ENCODE results near the gene ATF5. TPM values are rescaled to one million over a fixed set of nuclear protein-coding genes. Genes with fewer than 3 reads are reported as not detected.
A peak's percentile ranks its signal among the peaks of the same experiment; 100 is the strongest.

Gene ATF5
- total and polyA plus RNA-seq, 2 of the 8 experiments (the other 6 are each of a cell fraction or from before 2014, with no cell fraction given) = 6.2 to 13.1 TPM

GRCh38 chr19:49939721-49940481 lies 10.9 kb downstream of the ATF5 start:
- no peak overlapping the region for H2AK5ac ChIP-seq (ENCODE audit: low read depth, low read length)
- no peak overlapping the region for H3K18ac ChIP-seq (ENCODE audit: extremely low read depth, low read length)
- FAIRE-seq (no peak), DNase-seq (ENCODE audit: low read depth in 1 of 2, low spot score in 2 of 2) (no peak)
- H3K79me2 ChIP-seq (ENCODE audit: control insufficient read depth in 1 of 2, insufficient read depth in 2 of 2, low read length in 2 of 2) = no peaks in the 10 kb centered on the region
- H3K79me1 ChIP-seq (ENCODE audit: low read depth, low read length) = no peaks in the 10 kb centered on the region
- no peaks in the 10 kb centered on the region; a peak in 1 of 7 replicates for H3K4me1 ChIP-seq (replicated peaks in 1 of 4; ENCODE audit: control insufficient read depth in 3 of 4, insufficient read depth in 4 of 4, low read length in 3 of 4)
- no peak overlapping the region for H3K27ac ChIP-seq (ENCODE audit: low read depth, low read length)
- ChIA-PET CTCF (ENCODE audit: partially characterized antibody) (interaction anchor here (0.6 to 10.3 kb wide), 7 partner anchors 12 to 866 kb away, joined by 3 to 231 read pairs (median 5); no protein-coding TSS in a partner anchor), POLR2A (ENCODE audit: partially characterized antibody) (interaction anchor here (0.6 to 4.2 kb wide), 3 partner anchors 10 to 12 kb away, joined by 3 to 21 read pairs (median 5); partner anchors contain the start of genes ATF5 and NUP62)
- no peak overlapping the region for H2AFZ ChIP-seq (ENCODE audit: low read length)
- H3K27me3 ChIP-seq (replicated peaks in 1 of 4; ENCODE audit: control insufficient read depth in 3 of 4, extremely low read depth in 1 of 4, insufficient read depth in 3 of 4, low read length in 3 of 4) = no peaks in the 10 kb centered on the region
- H4K5ac ChIP-seq (ENCODE audit: insufficient read length, low read depth, low read length) = no peak overlapping the region
- H3K9me3 ChIP-seq (ENCODE audit: insufficient read depth in 2 of 2, low read depth in 1 of 2, low read length in 1 of 2) = no peaks in the 10 kb centered on the region
- H2BK20ac ChIP-seq (ENCODE audit: low read length) = no peak overlapping the region
- H3K4me2 ChIP-seq (ENCODE audit: insufficient read depth in 1 of 2, low read depth in 2 of 2, low read length in 2 of 2) = no peak overlapping the region
- no peak overlapping the region for H3K9ac ChIP-seq (replicated peaks in 1 of 4; ENCODE audit: extremely low read depth in 1 of 4, low read depth in 3 of 4, low read length in 3 of 4)
- H2BK15ac ChIP-seq (ENCODE audit: low read length) = no peak overlapping the region
- no peak overlapping the region for H3K23ac ChIP-seq (ENCODE audit: insufficient read length)
- H3K4ac ChIP-seq (replicated peaks; ENCODE audit: insufficient read length, low read depth, low read length) = no peak overlapping the region
- H2BK120ac ChIP-seq (replicated peaks; ENCODE audit: low read depth, low read length) = no peak overlapping the region
- peak; percentile 17 to 51 (median 43); a peak in 2 of 4 replicates for TF ChIP-seq CTCF (IDR thresholded peaks at IDR 0.05; ENCODE audit: control extremely low read depth in 1 of 3, insufficient read depth in 1 of 3, low read depth in 1 of 3, low read length in 3 of 3)
- TF ChIP-seq MAX (IDR thresholded peaks at IDR 0.05) = peak; percentile 53; the same call in 1 of the 2 replicates
- TF ChIP-seq SUZ12 (IDR thresholded peaks at IDR 0.05; ENCODE audit: low read length) = no peak
- TF ChIP-seq SAP30 (IDR thresholded peaks at IDR 0.05; ENCODE audit: insufficient read depth, insufficient replicate concordance, low read length) = no peak
- no peaks in the 10 kb centered on the region for H3K23me2 ChIP-seq (ENCODE audit: low read depth, low read length)
- H3K56ac ChIP-seq (replicated peaks; ENCODE audit: insufficient read length, low read depth, low read length) = no peak overlapping the region
- no peak overlapping the region for H3K14ac ChIP-seq (ENCODE audit: insufficient read length)
- H2BK12ac ChIP-seq (ENCODE audit: low read depth, low read length) = no peak overlapping the region
- no peaks in the 10 kb centered on the region for H4K20me1 ChIP-seq (replicated peaks in 1 of 2; ENCODE audit: control insufficient read depth in 1 of 2, insufficient read depth in 2 of 2, low read length in 2 of 2)
- WGBS, 2 experiments (ENCODE audit: extremely low coverage in 1 of 2, insufficient coverage in 1 of 2, insufficient read length in 1 of 2, insufficient replicate concordance in 2 of 2, low coverage in 1 of 2, low lambda C conversion rate in 2 of 2, missing lambda C conversion rate in 1 of 2) = 80% methylated on average over 7 of the region's 7 CpGs; no CpG with 5 or more reads in 1 of the 2 experiments
- H4K91ac ChIP-seq (replicated peaks; ENCODE audit: insufficient read length, low read length) = no peak overlapping the region
- H4K8ac ChIP-seq (ENCODE audit: extremely low read depth, insufficient read depth, low read length) = no peak overlapping the region
- no peak overlapping the region; the same call in 1 of the 2 replicates for H2BK5ac ChIP-seq (ENCODE audit: low read depth, low read length)
- H3K36me3 ChIP-seq (ENCODE audit: control insufficient read depth in 2 of 4, insufficient read depth in 4 of 4, low read length in 3 of 4) = no peaks in the 10 kb centered on the region
- no peak overlapping the region for H3K4me3 ChIP-seq (ENCODE audit: extremely low read depth in 1 of 4, insufficient read depth in 2 of 4, low read depth in 3 of 4, low read length in 4 of 4)

Measured in H1 (cell line).